GM19372 (cell line): ENCODE results near the gene GPN1.
"Not testable (repeated sequence)": the region's sequence is repeated elsewhere in the genome, so short reads cannot be mapped to it uniquely, and the experiment has no call there.

Experiments used
- ATAC-seq: cut with Tn5 transposase; IDR thresholded peaks from one replicate; pipeline ENCODE4 v1.9.1; 2021; ENCODE audit warnings: mild to moderate bottlenecking, low read depth, moderate library complexity; ENCODE audit not compliant: unreplicated experiment

Gene GPN1

DNA sequence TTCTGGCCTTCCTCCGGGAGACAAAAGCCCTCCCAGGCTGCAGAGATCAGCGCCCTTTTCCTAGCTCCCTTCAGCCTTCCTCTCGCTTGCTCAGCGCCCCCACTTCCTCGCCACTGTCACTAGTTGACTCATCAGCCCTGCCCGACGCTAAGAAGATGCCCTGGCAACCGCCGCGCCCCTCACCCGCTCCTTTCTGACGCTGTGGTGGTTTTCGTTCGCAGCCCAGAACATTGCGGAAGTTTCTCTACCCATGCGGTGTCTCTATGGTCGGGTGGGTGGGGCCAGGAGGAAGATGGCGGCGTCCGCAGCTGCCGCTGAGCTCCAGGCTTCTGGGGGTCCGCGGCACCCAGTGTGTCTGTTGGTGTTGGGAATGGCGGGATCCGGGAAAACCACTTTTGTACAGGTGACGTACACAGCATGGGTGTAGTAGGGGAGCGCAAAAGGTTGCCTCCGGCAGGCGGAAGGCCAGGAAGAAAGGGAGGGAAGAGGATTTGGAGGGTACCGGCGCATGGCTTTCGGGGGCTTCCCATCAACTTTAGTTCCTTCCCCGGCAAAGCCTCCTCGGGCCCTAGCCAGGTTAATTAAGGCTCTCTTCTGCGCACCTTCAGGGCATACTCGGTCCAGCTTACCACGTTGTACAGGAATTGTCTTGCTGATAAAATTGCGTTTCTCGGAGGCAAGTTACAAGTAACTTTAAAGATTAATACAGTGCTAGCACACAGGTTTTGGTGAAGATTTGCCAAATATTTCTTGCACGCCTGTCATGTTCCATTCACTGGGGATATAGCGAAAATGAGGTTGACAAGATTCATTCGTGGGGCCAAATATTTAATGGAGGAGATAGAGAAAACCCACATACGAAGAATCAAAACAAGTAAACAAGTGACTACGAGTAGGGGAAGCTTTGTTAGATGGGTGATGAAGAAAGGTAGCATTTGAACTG is at the start of gene GPN1, which contains the start of gene CCDC121:
Gene GPN1 (plus strand): TSS at position 284 of the 943 bp plus-strand sequence. CDS start 9 bp downstream, at position 293.
Gene CCDC121 (minus strand): TSS at position 246 of the 943 bp plus-strand sequence. CDS start 1,213 bp downstream, outside the sequence.
- ATAC-seq = peak; percentile 92

DNA sequence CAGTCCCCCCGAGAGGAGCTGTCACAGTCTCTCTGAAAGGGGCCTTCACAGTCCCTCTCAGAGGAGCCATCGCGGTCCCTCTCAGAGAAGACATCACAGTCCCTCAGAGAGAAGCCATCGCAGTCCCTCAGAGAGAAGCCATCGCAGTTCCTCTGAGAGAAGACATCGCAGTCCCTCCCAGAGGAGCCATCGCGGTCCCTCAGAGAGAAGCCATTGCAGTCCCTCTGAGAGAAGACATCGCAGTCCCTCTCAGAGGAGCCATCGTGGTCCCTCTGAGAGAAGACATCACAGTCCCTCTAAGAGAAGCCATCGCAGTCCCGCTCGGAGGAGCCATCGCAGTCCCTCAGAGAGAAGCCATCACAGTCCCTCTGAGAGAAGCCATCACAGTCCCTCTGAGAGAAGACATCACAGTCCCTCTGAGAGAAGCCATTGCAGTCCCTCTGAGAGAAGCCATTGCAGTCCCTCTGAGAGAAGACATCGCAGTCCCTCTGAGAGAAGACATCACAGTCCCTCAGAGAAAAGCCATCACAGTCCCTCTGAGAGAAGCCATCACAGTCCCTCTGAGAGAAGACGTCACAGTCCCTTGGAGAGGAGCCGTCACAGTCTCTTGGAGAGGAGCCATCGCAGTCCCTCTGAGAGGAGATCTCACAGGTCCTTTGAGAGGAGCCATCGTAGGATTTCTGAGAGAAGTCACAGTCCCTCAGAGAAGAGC is 47.3 kb upstream of the GPN1 start:
- ATAC-seq = no peak

DNA sequence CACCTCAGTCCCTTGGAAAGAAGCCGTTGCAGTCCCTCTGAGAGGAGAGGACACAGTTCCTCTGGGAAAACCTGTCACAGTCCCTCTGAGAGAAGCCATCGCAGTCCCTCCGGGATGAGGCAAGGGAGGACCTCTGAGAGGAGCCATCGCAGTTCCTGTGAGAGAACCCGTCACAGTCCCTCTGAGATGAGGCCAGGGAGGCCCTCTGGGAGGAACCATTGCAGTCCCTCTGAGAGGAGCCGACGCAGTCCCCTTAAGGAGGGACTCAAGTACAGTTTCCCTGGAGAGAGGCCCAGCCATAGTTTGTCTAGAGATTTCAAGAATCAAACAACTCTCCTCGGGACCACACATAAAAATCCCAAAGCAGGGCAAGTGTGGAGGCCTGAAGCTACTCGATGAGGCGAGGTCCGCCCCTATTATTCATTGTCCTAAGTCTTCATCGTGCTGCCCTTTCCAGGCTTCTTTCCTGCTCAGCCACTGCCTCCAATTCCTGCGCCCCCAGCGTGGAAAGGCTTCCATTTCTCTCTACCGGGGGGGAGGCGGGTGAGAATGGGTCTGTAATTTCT is 46.6 kb upstream of the GPN1 start:
- no peak for ATAC-seq

DNA sequence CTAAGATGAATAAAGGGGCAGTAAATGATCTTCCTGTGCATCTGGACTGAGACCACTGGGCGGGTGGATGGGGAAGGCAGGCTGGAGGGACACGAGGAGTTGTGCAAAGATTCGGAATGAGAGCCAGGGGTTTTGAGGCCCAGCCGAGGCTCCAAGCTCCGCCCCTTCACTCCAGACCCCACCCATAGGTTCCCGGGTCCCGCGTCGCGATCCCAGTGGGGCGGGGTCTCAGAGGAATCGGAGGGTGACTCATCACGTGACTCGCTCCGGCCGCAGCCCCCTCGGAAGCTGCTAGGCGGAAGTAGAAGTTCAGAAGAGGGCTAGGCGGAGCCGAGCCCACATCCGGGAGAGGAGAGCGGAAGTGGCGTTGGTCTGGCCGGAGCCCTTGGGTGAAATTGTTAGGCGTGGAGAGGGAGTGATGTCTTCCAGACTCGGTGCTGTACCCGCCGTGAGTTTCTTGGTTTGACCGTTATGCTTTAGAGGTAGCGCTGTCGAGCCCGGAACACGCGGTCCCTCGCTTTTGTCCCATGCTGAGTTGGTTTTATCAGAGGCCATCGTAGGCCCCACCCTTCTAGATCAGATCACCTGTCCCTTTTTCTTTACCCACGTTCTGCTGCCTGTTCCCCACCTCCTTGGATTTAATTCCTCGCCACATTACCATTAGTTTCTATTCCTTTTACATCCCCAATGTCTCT is 46.0 kb upstream of the GPN1 start, which contains the start of gene ZNF512:
Gene ZNF512 (plus strand): TSS at position 348 of the 695 bp plus-strand sequence. CDS start 71 bp downstream, at position 419.
- peak; percentile 98 for ATAC-seq

DNA sequence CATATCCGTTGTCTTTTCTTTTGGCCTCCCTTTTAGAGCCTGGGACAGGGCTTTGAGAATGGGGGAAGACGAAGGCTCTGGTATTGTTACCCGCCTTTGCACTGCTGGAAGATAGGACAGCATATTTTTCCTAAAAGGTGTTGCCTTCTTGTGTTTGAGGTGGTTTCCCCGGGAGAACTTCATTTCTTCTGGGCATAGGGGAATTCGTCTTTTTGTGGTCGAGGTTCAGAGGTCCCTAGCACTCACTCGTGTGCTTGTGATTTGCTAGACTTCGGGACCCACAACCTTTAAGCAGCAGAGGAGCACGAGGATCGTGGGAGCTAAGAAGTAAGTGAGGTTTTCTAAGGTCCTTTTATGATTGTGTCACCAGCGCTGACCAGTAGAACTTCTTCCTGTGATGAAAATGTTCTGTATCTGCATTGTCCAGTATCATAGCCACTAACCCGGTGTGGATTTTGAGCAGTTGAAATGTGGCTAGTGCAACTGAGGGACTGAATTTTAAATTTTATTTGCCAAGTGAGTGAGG is 45.4 kb upstream of the GPN1 start:
- ATAC-seq = no peak

DNA sequence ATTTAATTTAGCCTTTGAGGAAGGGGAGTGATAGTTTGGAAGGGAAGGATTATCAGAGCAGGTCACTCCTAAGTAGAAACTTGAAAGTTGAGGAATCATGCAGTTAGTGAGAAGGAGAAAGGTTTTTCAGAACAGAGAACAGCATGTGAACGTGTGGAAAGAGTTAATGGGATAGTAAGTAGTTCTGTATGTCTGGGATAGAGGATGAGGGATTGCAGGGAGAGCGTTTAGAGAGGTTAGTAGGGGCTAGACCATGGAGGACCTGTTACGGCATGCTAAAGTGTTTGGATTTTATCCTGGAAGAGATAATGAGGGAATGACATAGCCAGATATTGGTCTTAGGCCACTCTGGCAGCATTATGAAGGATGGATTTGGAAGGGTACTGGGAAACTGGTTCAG is 44.3 kb upstream of the GPN1 start:
- ATAC-seq = no peak

DNA sequence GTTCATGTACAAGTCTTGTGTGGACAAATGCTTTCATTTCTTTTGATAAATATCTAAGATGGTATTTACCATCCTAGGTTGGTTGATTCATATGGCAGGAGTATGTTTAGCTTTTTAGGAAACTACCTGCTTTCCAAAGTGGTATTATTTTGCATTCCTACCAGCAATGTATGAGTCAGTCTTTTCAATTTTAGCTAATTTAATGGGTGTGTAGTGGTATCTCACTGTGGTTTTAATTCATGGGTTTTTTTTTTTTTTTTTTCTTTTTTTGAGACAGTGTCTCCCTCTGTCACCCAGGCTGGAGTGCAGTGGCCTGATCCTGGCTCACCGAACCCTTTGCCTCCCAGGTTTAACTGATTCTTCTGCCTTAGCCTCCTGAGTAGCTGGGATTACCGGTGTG is 41.8 kb upstream of the GPN1 start:
- no peak for ATAC-seq

DNA sequence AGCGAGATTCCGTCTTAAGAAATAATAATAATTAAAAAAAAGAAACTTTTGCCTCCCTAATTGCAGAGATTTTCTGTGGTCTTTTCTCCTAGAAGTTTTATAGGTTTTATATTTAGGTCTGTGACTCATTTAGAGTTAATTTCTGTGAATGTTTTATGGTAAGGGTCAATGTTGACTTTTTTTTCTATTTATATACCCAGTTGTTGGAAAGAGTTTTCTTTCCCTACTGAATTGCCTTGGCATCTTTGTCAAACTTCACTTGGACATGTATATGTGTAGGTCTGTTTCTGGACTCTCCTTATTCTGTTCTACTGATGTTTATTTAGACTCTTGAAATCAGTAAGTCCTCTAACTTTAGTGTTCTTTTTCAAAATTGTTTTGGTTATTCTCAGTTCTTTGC is 40.5 kb upstream of the GPN1 start:
- ATAC-seq = no peak

DNA sequence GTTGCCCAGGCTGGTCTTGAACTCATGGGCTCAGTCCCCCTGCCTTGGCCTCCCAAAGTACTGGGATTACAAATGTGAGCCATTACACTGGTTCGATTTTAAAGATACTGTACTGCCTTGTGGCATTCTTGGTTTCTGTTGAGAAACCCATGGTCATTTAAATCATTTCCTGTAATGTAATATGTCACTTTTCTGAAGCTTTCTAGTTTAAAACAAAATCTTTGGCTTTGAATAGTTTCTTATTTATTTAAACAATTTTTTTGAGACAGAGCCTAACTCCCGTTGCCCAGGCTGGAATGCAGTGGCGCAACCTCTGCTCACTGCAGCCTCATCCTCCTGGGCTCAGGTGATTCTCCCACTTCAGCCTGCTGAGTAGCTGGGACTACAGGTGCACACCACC is 37.1 kb upstream of the GPN1 start:
- ATAC-seq = no peak

DNA sequence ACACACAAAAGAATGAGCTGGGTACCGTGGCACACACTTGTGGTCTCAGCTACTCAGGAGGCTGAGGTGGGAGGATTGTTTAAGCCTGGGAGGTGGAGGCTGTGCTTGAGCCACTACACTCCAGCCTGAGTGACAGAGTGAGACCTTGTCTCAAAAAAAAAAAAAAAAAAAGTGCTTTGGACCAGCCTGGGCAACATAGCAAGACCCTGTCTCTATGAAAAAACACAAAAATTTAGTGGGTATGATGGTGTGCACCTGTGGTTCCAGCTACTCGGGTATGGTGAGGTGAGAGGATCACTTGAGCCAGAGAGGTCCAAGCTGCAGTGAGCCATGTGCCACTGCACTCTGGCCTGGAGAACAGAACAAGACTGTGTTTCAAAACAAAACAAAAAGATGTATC is 35.6 kb upstream of the GPN1 start:
- ATAC-seq = no peak

DNA sequence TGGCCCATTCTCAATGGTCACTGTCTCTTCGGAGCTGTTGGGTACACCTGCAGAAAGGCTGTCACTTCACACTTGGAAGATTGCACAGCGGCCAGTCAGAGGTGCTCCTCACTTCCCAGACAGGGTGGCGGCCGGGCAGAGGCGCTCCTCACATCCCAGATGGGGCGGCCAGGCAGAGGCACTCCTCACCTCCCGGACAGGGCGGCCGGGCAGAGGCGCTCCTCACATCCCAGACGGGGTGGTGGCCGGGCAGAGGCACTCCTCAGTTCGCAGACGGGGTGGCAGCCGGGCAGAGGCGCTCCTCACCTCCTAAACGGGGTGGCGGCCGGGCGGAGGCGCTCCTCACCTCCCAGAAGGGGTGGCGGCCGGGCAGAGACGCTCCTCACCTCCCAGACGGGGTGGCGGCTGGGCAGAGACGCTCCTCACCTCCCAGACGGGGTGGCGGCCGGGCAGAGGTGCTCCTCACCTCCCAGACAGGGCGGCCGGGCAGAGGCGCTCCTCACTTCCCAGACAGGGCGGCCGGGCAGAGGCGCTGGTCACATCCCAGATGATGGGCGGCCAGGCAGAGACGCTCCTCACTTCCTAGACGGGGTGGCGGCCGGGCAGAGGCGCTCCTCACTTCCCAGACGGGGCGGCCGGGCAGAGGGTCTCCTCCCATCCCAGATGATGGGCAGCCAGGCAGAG is 34.7 kb upstream of the GPN1 start:
- not testable (repeated sequence) for ATAC-seq

DNA sequence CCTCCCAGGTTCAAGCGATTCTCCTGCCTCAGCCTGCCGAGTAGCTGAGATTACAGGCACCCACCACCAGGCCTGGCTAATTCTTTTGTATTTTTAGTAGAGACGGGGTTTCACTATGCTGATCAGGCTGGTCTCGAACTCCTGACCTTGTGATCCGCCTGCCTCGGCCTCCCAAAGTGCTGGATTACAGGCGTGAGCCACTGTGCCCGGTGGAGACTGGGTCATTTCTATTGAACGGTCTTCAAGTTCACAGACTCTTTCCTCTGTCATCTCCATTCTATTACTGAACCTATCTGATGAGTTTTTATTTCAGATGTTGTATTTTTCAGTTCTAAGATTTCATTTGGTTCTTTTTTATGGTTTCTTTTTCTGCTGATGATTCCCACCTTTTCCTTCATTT is 33.4 kb upstream of the GPN1 start:
- not testable (repeated sequence) for ATAC-seq

DNA sequence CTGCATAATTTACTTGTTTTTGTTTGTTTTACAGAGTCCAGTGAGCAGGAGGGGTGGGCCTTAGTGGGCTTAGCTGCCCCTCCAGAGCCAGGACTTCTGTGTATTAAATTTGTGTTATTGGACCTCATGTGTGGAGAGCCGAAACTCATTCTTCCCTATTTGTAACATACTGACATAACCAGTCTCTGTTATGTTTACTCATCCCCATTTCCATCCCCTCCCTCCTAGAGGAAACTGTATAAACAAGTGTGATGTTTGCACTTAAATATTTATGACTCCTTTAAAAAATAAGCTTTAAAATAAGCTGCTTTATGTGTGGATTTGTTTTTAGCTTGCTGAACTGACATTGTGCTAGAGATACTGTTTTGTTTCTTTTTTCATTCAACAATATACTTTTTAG is 32.2 kb upstream of the GPN1 start:
- no peak for ATAC-seq

DNA sequence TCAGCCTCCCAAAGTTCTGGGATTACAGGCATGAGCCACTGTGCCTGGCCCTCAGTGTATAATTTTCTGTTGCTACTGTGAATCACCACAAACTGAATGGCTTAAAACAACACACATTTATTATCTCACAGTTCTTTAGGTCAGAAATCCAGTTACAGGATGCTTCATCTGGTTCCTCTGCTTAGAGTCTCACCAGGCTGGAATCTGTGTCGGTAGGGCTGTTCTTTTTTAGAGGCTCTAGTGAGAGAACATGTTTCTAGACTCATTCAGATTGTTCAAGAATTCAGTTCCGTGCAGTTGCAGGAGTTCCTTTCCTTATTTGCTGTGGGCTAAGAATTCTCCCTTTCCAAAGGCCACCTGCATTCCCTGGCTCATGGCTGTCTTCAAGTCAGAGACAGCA is 22.2 kb upstream of the GPN1 start:
- no peak for ATAC-seq

DNA sequence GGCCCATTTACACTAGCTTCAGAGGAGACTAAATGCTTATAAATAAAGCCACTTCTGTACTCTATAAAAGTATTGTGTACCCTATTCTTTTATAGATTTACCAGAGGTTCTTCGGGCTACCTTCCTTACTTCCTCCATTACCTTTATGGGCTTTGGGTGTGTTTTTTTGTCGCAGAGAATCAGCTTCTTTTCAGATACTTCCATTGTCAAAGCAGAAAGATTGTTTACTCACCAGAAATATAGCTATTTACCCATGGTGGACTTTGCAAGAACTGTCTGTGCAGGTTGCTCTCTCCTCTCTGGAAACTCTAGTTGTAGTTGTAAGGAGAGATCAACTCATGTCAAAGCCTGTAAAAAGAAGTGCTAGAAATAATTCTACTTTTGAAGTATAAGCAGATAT is 14.9 kb upstream of the GPN1 start:
- no peak for ATAC-seq

DNA sequence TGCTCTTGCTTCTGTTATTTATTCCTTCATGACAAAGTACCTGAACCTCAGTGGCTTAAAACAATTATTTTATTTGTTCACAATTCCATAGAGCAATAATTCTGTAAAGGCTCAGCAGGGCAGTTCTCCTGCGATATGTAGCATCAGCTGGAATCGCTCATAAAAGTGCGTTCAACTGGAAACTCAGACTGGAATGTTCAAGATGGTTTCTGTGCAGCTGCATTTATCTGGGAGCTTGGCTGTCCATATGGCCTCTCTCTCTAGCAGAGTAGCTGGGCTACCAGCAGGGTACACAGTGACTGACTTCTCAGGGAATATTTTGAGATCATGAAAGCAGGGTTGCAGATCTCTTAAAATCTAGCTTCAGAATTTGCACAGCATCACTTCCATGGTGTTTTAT is 13.5 kb upstream of the GPN1 start:
- no peak for ATAC-seq

DNA sequence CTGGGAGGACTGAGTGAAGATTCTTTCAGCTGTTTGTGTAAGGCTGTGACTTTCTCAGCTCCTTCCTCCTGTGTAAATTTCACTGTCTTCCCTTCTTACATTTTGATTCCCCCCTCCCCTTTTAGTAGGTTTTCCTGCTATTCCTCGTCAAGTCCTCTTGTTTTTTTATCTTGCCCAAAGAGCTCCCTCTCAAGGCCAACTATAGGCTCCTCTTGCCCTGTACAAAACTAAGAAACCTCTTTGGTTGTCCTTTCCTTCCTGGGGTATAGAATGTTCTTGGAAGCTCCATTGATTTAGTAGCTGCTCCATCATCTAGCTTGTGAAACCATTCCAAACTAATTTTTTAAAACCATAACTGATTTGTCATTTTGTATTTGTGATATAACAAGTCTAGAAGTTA is 7.3 kb upstream of the GPN1 start:
- no peak for ATAC-seq

DNA sequence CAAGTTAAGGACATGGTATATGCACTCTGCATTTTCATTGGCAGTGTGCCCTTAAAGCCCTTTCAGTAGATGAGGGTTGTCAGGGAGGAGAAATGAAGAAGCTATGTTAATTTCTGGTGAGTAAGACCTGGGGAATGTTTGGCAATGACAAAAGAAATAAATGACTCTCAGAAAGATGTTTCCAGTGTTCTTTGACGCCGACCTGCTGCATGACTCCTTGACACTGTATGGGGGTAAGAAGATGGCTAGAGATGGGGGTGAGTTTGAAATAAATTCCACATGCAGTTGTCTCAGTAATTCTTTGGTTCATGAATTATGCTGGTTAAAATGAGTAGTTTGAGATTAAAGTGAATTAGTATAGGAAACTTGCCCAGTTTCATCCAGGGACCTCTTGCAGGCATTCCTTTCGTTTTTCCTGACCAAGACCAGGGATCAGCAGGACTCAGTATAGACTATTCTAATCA is 5.9 kb upstream of the GPN1 start:
- ATAC-seq = no peak

DNA sequence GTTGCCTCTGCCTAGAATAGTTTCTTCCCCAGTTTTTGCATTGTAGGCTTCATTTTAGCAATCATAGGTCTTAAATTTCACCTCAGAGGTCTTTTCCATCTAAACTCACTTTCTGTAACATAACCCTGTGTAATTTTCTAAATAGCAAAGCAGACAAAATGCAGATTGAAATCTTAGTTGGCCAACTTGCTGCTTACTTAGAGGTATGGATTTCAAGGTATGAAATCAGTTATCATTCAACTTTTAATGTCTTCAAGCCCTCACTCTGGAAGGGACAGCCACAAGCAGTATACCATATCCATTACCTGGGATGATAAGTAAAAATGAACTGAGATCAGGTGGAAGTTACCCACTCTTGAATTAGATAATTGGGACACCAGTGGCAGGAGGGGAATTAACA is 3.9 kb upstream of the GPN1 start:
- ATAC-seq = no peak

DNA sequence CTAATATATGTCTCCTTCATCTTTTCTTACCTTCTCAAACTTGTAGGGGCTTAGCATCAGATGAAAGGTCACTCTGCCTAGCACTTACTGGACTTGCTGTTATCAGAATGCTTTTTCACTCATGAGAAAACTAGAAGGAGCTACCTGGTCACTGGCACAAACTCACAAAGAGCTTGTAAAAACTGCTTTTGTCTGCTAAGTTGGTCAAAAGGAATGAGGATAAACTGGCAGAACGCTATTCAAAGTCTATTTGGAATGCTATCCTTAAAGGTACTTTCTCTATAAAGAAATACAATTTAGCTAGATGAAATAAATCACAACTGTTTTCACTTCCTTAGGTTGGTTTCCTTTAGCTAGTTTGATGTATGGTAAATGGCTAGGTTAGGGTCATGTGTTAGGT is 2.5 kb upstream of the GPN1 start:
- ATAC-seq = not testable (repeated sequence)
